H9 (cell line): Measurements from ENCODE around the gene TCFL5. TPM values are rescaled to one million over a fixed set of nuclear protein-coding genes. Genes with fewer than 3 reads are reported as not detected.

ENCODE experiments used
- DNase-seq: peaks from one replicate; pipeline ENCODE4 v3.0.0-alpha.2; 2017
- H2AFZ ChIP-seq: one replicate; pipeline ENCODE4 v1.6.1; 2013; ENCODE audit warnings: mild to moderate bottlenecking, low read length, control low read depth, moderate library complexity
- H2AK5ac ChIP-seq: 2 replicates; pipeline ENCODE4 v1.6.1; 2013; ENCODE audit warnings: low read length, control low read depth, mixed read lengths; ENCODE audit not compliant: insufficient read length
- H2BK120ac ChIP-seq: one replicate; pipeline ENCODE4 v1.6.1; 2013; ENCODE audit warnings: low read depth, mild to moderate bottlenecking, low read length, control low read depth, inconsistent platforms; ENCODE audit not compliant: poor library complexity, severe bottlenecking
- H2BK12ac ChIP-seq: 2 replicates; pipeline ENCODE4 v1.6.1; 2013; ENCODE audit warnings: low read length, control low read depth, mixed read lengths, low read depth; ENCODE audit not compliant: insufficient read length
- H2BK15ac ChIP-seq: 2 replicates; pipeline ENCODE4 v1.6.1; 2013; ENCODE audit warnings: low read depth, low read length, control low read depth
- H2BK20ac ChIP-seq: one replicate; pipeline ENCODE4 v1.6.1; 2013; ENCODE audit warnings: low read depth, mild to moderate bottlenecking, low read length, control low read depth, inconsistent platforms; ENCODE audit not compliant: poor library complexity, severe bottlenecking
- H2BK5ac ChIP-seq: 2 replicates; pipeline ENCODE4 v1.6.1; 2013; ENCODE audit warnings: low read length, control low read depth, mixed read lengths; ENCODE audit not compliant: insufficient read length
- H3K14ac ChIP-seq: 2 replicates; pipeline ENCODE4 v1.6.1; 2013; ENCODE audit warnings: low read length, control low read depth; ENCODE audit not compliant: insufficient read depth
- H3K18ac ChIP-seq: 2 replicates; pipeline ENCODE4 v1.6.1; 2013; ENCODE audit warnings: low read depth, mild to moderate bottlenecking, mixed read lengths, low read length, control low read depth; ENCODE audit not compliant: insufficient read length
- H3K23ac ChIP-seq: 2 replicates; pipeline ENCODE4 v1.6.1; 2013; ENCODE audit warnings: low read length, control low read depth, mixed read lengths, low read depth; ENCODE audit not compliant: insufficient read length
- H3K23me2 ChIP-seq: 2 replicates; pipeline ENCODE4 v1.6.1; 2013; ENCODE audit warnings: low read depth, mild to moderate bottlenecking, mixed read lengths, low read length, control low read depth; ENCODE audit not compliant: insufficient read length, poor library complexity, severe bottlenecking
- H3K27ac ChIP-seq: 2 replicates; pipeline ENCODE4 v1.5.1; 2013; ENCODE audit warnings: low read length, control low read depth, mixed read lengths, low read depth; ENCODE audit not compliant: insufficient read length
- H3K27me3 ChIP-seq: 2 replicates; pipeline ENCODE4 v1.6.1; 2013; ENCODE audit warnings: low read length, control low read depth, inconsistent platforms; ENCODE audit not compliant: insufficient read depth
- H3K4ac ChIP-seq: 2 replicates; pipeline ENCODE4 v1.6.1; 2013; ENCODE audit warnings: low read depth, mild to moderate bottlenecking, control low read depth, inconsistent platforms, low read length, moderate library complexity
- H3K4me1 ChIP-seq: 2 replicates; pipeline ENCODE4 v1.6.1; 2013; ENCODE audit warnings: low read length, control low read depth, inconsistent platforms; ENCODE audit not compliant: insufficient read depth
- H3K4me2 ChIP-seq: 2 replicates; pipeline ENCODE4 v1.6.1; 2013; ENCODE audit warnings: low read length, control low read depth, mixed read lengths; ENCODE audit not compliant: insufficient read length, insufficient read depth
- H3K56ac ChIP-seq: 2 replicates; pipeline ENCODE4 v1.6.1; 2013; ENCODE audit warnings: low read depth, mild to moderate bottlenecking, mixed read lengths, low read length, control low read depth; ENCODE audit not compliant: insufficient read length
- H3K79me1 ChIP-seq: 2 replicates; pipeline ENCODE4 v1.6.1; 2013; ENCODE audit warnings: low read depth, mild to moderate bottlenecking, moderate library complexity, low read length, control low read depth, inconsistent platforms; ENCODE audit not compliant: insufficient read depth, poor library complexity, severe bottlenecking
- H3K79me2 ChIP-seq: 2 replicates; pipeline ENCODE4 v1.6.1; 2013; ENCODE audit warnings: low read length, control low read depth, inconsistent platforms; ENCODE audit not compliant: insufficient read depth
- H3K9ac ChIP-seq: 2 replicates; pipeline ENCODE4 v1.6.1; 2013; ENCODE audit warnings: low read length, control low read depth, mixed read lengths; ENCODE audit not compliant: insufficient read length; ENCODE audit errors: extremely low read depth
- H3K9me3 ChIP-seq: one replicate; pipeline ENCODE4 v1.6.1; 2013; ENCODE audit warnings: low read depth, low read length, inconsistent platforms; ENCODE audit not compliant: control insufficient read depth
- H3T11ph ChIP-seq: one replicate; pipeline ENCODE4 v1.6.1; 2013; ENCODE audit warnings: mild to moderate bottlenecking, low read length, control low read depth, inconsistent platforms
- H4K20me1 ChIP-seq: one replicate; pipeline ENCODE4 v1.6.1; 2013; ENCODE audit not compliant: control insufficient read depth, insufficient read length, insufficient read depth
- H4K5ac ChIP-seq: 2 replicates; pipeline ENCODE4 v1.6.1; 2013; ENCODE audit warnings: low read depth, mild to moderate bottlenecking, mixed read lengths, low read length, control low read depth; ENCODE audit not compliant: insufficient read length
- H4K8ac ChIP-seq: replicated peaks from 2 replicates; pipeline ENCODE4 v1.6.1; 2013; ENCODE audit warnings: low read length, control low read depth, mixed read lengths, low read depth; ENCODE audit not compliant: insufficient read length
- H4K91ac ChIP-seq: 2 replicates; pipeline ENCODE4 v1.6.1; 2013; ENCODE audit warnings: low read depth, mild to moderate bottlenecking, moderate library complexity, mixed read lengths, low read length, control low read depth; ENCODE audit not compliant: insufficient read length
- H3K27ac Mint-ChIP-seq, 3 experiments: 2 replicates in 2 of 3; 3 replicates in 1 of 3; pipeline ENCODE4 v1.8.0; 2020 to 2021; ENCODE audit warnings: mixed read lengths in 3 of 3, mild to moderate bottlenecking in 1 of 3, moderate library complexity in 1 of 3
- H3K27me3 Mint-ChIP-seq: 2 replicates; pipeline ENCODE4 v1.8.0; 2021; ENCODE audit warnings: low read depth, mild to moderate bottlenecking, moderate library complexity, mixed read lengths
- H3K36me3 Mint-ChIP-seq, 3 experiments: 2 replicates in 2 of 3; 3 replicates in 1 of 3; pipeline ENCODE4 v1.8.0; 2020 to 2021; ENCODE audit warnings: low read depth in 3 of 3, mixed read lengths in 3 of 3; ENCODE audit not compliant: insufficient read depth in 1 of 3
- H3K4me1 Mint-ChIP-seq, 2 experiments: 2 replicates each; pipeline ENCODE4 v1.8.0; 2020; ENCODE audit warnings: mixed read lengths in 2 of 2
- H3K4me3 Mint-ChIP-seq, 2 experiments: 2 replicates in 1 of 2; 3 replicates in 1 of 2; pipeline ENCODE4 v1.8.0; 2020 to 2021; ENCODE audit warnings: mild to moderate bottlenecking in 2 of 2, mixed read lengths in 2 of 2, moderate library complexity in 1 of 2
- H3K9me3 Mint-ChIP-seq, 2 experiments: 2 replicates in 1 of 2; 3 replicates in 1 of 2; pipeline ENCODE4 v1.8.0; 2020; ENCODE audit warnings: mild to moderate bottlenecking in 2 of 2, mixed read lengths in 2 of 2, moderate library complexity in 1 of 2
- WGBS: extraction: QIAGEN DNeasy Blood & Tissue Kit; methylation state at CpG from one replicate; pipeline ENCODE4 v1.1.7; 2013; ENCODE audit warnings: missing lambda C conversion rate, low lambda C conversion rate, mixed read lengths; ENCODE audit not compliant: insufficient read length; ENCODE audit errors: extremely low coverage; 5-methylcytosine and 5-hydroxymethylcytosine counted together
- total RNA-seq: library from RNA; stranded (reverse); gene quantifications from 2 replicates; pipeline ENCODE4 v1.2.1, GENCODE V29; 2021
- TF ChIP-seq, protein P1 (sequence below): fragments of 200-600 bp; sonication (generic); conservative IDR thresholded peaks from 3 replicates; pipeline ENCODE4 v1.8.0; 2021; ENCODE audit warnings: antibody characterized with exemption, mild to moderate bottlenecking

The TCFL5 gene
- total RNA-seq, 1 experiment from 2014 or later: 16.4 TPM

DNA sequence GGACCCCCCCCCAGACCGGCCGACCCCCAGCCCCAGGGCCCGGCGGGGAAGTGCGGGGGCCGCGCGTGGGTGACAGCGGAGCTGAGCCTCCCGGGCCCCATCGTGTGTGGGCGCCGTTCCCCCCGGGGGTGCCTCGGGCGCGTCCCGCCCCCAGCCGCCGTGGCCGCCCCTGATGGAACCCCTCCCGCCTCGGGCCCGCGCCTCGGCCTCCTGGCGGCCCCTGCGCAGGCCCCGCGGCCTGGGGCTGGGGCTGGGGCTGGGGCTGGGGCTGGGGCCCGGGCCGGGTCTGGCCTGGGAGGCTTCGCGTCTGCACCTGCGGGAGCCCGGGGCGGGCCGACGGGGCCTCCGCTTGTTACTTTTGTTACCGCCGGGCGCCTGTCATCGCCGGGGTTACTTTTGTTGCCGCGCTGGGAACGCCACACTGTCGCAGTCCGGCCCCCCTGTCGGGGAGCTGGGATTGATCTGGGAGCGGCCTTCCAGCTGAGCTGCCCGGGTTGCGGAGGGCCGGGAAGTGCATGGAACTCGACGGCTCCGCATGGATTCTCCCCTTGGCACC lies 56.4 kb downstream of the TCFL5 start:
- peak overlapping the region; percentile 69 to 78 for H3K4me3 Mint-ChIP-seq
- no CpG with 5 or more reads among the region's 58 CpGs for WGBS
- Histone ChIP-seq H3K79me2 (no peaks in the 10 kb centered on the region), H2BK20ac (no peak overlapping the region), H2BK12ac (no peak overlapping the region), H3K23ac (no peak overlapping the region), H3K27ac (no peak overlapping the region), H4K91ac (no peak overlapping the region), H3K18ac (no peak overlapping the region), H4K20me1 (no peaks in the 10 kb centered on the region), H2BK120ac (no peak overlapping the region), H3K56ac (no peak overlapping the region), H2AFZ (no peak overlapping the region), H3T11ph (no peak overlapping the region), H3K14ac (no peak overlapping the region), H2BK15ac (no peak overlapping the region), H3K23me2 (no peaks in the 10 kb centered on the region), H2AK5ac (no peak overlapping the region), H3K4me1 (no peaks in the 10 kb centered on the region; the same call in 1 of the 2 replicates), H3K27me3 (no peaks in the 10 kb centered on the region), H3K4me2 (peak overlapping the region; percentile 53), H2BK5ac (no peak overlapping the region), H3K79me1 (no peaks in the 10 kb centered on the region), H3K9ac (no peak overlapping the region), H3K4ac (no peak overlapping the region), H4K8ac (no peak overlapping the region), H3K9me3 (no peaks in the 10 kb centered on the region), H4K5ac (no peak overlapping the region)
- DNase-seq: no peak
- H3K27ac Mint-ChIP-seq: no peak overlapping the region
- peaks cover 10 to 16% of the 10 kb centered on the region in 2 experiments for H3K4me1 Mint-ChIP-seq
- H3K27me3 Mint-ChIP-seq: peaks cover 19% of the 10 kb centered on the region
- H3K9me3 Mint-ChIP-seq: no peaks in the 10 kb centered on the region
- TF ChIP-seq, protein P1, sequence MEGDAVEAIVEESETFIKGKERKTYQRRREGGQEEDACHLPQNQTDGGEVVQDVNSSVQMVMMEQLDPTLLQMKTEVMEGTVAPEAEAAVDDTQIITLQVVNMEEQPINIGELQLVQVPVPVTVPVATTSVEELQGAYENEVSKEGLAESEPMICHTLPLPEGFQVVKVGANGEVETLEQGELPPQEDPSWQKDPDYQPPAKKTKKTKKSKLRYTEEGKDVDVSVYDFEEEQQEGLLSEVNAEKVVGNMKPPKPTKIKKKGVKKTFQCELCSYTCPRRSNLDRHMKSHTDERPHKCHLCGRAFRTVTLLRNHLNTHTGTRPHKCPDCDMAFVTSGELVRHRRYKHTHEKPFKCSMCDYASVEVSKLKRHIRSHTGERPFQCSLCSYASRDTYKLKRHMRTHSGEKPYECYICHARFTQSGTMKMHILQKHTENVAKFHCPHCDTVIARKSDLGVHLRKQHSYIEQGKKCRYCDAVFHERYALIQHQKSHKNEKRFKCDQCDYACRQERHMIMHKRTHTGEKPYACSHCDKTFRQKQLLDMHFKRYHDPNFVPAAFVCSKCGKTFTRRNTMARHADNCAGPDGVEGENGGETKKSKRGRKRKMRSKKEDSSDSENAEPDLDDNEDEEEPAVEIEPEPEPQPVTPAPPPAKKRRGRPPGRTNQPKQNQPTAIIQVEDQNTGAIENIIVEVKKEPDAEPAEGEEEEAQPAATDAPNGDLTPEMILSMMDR: no peak
- peaks cover 4 to 28% (median 23%) of the 10 kb centered on the region in 3 experiments for H3K36me3 Mint-ChIP-seq
